ENCODE results near the gene MTERF2.

- TF ChIP-seq CTCF (IDR thresholded peaks at IDR 0.05; ENCODE audit: insufficient read depth, low read length) (no peak), POLR2AphosphoS5 (IDR thresholded peaks at IDR 0.05; ENCODE audit: low read depth) (no peak), SPI1 (IDR thresholded peaks at IDR 0.05; ENCODE audit: borderline replicate concordance, low read depth) (no peak)
Observed at GRCh38 chr12:106950591-106950990, 36.4 kb downstream of the MTERF2 start.
